HCT116 (cell line): ENCODE results near the gene PSRC1.

ENCODE experiments used
- EZH2 ChIP-seq: fragments of 200-600 bp; sonication (generic); IDR thresholded peaks from 2 replicates; pipeline ENCODE4 v1.6.1; 2017; ENCODE audit warnings: antibody characterized with exemption, mixed run types
- EZH2phosphoT487 ChIP-seq: fragments of 200-600 bp; IDR thresholded peaks from 2 replicates; pipeline ENCODE4 v1.6.1; 2018; ENCODE audit warnings: antibody characterized with exemption, borderline replicate concordance
- JUND ChIP-seq: IDR thresholded peaks from 2 replicates; pipeline ENCODE4 v1.6.1; 2012
- RAD21 ChIP-seq: IDR thresholded peaks from 2 replicates; pipeline ENCODE4 v1.6.1; 2012; ENCODE audit warnings: low read depth, mild to moderate bottlenecking
- TF ChIP-seq, protein P1 (sequence below): IDR thresholded peaks from 2 replicates; pipeline ENCODE4 v1.6.1; 2011; ENCODE audit warnings: mild to moderate bottlenecking, low read length, moderate library complexity; ENCODE audit not compliant: insufficient replicate concordance; ENCODE audit errors: extremely low read depth
- TF ChIP-seq, protein P2 (sequence below), 3 experiments: fragments of 200-600 bp in 1 of 3; sonication (generic) in 1 of 3; IDR thresholded peaks in 2 of 3; conservative IDR thresholded peaks in 1 of 3; 2 replicates each; pipeline ENCODE4 v1.5.1; 2012 to 2017; ENCODE audit warnings: low read depth in 2 of 3, low read length in 2 of 3, antibody characterized with exemption in 1 of 3, borderline replicate concordance in 1 of 3, control low read depth in 1 of 3, mild to moderate bottlenecking in 1 of 3, mixed read lengths in 1 of 3, mixed run types in 1 of 3, moderate library complexity in 1 of 3; ENCODE audit not compliant: insufficient read depth in 1 of 3

DNA sequence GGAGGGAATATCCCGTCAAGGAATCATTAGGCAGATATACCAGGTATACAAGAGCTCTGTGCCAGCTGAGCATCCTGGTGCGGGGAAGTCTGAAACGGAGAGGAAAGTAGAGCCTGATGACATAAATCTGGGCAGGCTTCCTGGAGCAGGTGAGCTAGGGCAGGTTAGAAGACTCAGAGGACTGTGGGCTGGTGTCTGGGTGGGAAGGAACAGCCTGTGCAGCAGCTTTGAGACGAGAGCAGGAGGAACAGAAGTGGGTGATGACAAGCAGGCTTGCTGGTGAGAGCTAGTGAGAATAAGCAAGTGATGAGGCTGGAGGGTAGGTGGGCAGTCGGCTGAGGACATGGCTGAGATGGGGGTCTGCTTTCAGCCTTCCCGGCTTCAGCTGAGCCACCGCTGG lies 26.9 kb downstream of the PSRC1 start:
- TF ChIP-seq JUND (no peak), RAD21 (no peak), EZH2 (no peak), EZH2phosphoT487 (no peak)
- TF ChIP-seq, protein P1, sequence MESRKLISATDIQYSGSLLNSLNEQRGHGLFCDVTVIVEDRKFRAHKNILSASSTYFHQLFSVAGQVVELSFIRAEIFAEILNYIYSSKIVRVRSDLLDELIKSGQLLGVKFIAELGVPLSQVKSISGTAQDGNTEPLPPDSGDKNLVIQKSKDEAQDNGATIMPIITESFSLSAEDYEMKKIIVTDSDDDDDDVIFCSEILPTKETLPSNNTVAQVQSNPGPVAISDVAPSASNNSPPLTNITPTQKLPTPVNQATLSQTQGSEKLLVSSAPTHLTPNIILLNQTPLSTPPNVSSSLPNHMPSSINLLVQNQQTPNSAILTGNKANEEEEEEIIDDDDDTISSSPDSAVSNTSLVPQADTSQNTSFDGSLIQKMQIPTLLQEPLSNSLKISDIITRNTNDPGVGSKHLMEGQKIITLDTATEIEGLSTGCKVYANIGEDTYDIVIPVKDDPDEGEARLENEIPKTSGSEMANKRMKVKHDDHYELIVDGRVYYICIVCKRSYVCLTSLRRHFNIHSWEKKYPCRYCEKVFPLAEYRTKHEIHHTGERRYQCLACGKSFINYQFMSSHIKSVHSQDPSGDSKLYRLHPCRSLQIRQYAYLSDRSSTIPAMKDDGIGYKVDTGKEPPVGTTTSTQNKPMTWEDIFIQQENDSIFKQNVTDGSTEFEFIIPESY, result no peak
- TF ChIP-seq, protein P2, sequence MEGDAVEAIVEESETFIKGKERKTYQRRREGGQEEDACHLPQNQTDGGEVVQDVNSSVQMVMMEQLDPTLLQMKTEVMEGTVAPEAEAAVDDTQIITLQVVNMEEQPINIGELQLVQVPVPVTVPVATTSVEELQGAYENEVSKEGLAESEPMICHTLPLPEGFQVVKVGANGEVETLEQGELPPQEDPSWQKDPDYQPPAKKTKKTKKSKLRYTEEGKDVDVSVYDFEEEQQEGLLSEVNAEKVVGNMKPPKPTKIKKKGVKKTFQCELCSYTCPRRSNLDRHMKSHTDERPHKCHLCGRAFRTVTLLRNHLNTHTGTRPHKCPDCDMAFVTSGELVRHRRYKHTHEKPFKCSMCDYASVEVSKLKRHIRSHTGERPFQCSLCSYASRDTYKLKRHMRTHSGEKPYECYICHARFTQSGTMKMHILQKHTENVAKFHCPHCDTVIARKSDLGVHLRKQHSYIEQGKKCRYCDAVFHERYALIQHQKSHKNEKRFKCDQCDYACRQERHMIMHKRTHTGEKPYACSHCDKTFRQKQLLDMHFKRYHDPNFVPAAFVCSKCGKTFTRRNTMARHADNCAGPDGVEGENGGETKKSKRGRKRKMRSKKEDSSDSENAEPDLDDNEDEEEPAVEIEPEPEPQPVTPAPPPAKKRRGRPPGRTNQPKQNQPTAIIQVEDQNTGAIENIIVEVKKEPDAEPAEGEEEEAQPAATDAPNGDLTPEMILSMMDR (IDR thresholded peaks at IDR 0.05 in 2 of 3, conservative IDR thresholded peaks at IDR 0.05 in 1 of 3; ENCODE audit: borderline replicate concordance in 1 of 3, insufficient read depth in 1 of 3, low read depth in 2 of 3, low read length in 2 of 3), result no peak
